HG02678 (cell line): ENCODE data around the gene NFX1.
A peak's percentile ranks its signal among the peaks of the same experiment; 100 is the strongest.
"Not testable (repeated sequence)": the region's sequence is repeated elsewhere in the genome, so short reads cannot be mapped to it uniquely, and the experiment has no call there.

Experiments used
- ATAC-seq: cut with Tn5 transposase; IDR thresholded peaks from one replicate; pipeline ENCODE4 v1.9.1; 2021; ENCODE audit warnings: mild to moderate bottlenecking, moderate library complexity; ENCODE audit not compliant: unreplicated experiment

Gene NFX1

GRCh38 chr9:33351547-33351946 lies 61.2 kb downstream of the NFX1 start:
- ATAC-seq = no peak

DNA sequence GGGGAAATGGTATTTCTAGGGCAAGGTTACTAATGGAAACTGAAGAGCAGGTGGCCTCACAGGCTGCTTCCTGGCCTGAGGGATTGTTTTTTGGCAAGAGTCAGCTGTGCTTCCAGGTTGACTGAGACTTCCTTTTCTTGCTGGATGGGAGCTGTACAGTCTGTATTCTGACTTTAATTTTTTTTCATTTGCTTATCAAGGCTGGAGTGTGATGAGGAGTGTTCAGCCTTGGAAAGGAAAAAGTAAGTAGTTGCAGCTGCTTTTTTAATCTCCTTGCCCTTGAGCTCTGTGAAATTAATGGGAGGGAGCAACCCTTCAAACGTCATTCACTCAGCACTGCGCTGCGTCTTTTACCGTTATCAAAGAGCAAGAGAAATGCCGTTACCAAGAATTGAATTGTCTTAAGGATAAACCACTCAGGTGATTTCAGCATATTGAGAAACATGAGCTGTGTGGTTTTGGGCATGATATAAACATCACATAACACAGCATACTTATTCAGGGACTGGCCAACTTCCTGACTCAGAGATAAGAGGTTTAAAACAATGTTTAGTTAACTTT lies 64.4 kb downstream of the NFX1 start:
- no peak for ATAC-seq

DNA sequence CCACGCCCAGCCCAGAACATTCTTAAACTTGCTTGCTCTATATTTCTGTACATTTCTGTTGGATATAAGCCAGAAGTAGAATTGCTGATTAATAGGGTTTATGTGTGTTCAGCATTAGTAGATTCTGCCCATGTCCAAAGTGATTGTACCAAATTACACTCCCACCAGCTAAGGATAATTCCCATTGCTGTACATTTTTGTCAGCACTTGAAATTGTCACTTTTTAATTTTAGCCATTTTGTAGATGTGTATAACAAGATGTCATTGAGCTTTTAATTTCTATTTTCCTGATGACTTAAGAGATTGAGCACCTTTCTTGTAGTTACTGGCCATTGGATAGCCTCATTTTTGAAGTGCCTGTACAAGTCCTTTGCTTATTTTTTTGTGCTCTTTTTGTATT lies 65.6 kb downstream of the NFX1 start:
- no peak for ATAC-seq

DNA sequence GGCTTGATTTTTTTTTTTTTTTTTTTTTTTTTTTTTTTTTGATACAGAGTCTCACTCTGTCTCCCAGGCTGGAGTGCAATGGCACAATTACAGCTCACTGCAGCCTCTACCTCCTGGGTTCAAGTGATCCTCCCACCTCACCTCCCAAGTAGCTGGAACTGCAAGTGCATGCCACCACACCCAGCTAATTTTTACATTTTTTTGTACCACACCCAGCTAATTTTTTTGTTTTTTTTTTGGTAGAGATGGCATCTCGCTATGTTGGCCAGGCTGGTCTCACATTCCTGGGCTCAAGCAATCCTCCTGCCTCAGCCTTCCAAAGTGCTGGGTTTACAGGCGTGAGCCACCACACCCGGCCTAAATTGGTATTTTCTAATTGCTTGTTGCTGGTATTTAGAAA lies 68.3 kb downstream of the NFX1 start:
- not testable (repeated sequence) for ATAC-seq

GRCh38 chr9:33364127-33364526 lies 73.8 kb downstream of the NFX1 start:
- no peak for ATAC-seq

DNA sequence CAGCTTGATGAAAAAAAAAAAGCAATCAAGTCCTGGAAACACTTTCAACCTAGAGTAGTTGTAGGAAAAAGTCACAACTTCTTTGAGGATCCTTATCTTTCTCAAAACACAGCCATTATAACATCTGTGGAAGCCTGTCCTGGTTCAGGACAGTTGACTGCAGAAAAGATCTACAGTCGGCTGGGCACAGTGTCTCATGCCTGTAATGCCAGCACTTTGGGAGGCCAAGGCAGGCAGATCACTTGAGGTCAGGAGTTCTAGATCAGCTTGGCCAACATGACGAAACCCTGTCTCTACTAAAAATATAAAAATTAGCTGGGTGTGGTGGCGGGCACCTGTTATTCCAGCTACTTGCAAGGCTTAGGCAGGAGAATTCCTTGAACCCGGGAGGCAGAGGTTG lies 74.5 kb downstream of the NFX1 start:
- not testable (repeated sequence) for ATAC-seq

GRCh38 chr9:33366979-33367480 lies 76.7 kb downstream of the NFX1 start:
- no peak for ATAC-seq

DNA sequence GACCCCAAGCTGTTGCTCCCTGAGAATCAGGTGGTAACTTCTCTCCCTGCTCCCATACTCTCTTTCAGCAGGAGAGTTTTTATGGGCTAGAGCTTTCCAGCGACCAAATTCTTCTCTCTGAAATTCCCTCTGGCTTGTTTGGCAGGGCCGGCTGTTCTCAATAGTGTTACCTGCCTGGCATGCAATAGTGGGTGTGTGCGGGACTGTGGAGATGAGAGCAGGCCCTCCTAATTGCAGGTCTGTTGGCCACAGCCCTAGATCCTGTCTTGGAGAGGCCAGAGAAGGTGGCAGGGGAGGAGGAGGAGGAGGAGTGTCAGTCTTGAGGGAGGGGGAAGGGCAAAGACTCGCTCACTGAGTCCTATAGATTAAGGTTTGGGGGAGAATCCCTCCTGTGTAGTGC lies 82.6 kb downstream of the NFX1 start:
- no peak for ATAC-seq

DNA sequence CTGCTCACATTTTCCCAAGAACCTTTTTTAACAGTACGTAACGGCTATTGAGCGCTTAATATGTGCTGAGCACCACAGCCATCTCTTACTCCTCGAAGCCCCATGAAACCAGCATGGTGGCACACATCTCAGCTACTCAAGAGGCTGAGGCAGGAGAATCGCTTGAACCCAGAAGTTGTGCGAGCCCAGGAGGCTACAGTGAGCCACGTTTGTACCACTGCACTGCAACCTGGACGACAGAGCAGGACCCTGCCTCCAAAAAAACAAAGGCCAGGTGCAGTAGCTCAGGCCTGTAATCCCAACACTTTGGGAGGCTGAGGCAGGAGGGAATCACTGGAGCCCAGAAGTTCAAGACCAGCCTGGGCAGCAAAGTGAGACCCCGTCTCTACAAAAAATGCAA lies 83.9 kb downstream of the NFX1 start:
- ATAC-seq = no peak

GRCh38 chr9:33374634-33375237 lies 84.4 kb downstream of the NFX1 start:
- peak; percentile 72 for ATAC-seq

DNA sequence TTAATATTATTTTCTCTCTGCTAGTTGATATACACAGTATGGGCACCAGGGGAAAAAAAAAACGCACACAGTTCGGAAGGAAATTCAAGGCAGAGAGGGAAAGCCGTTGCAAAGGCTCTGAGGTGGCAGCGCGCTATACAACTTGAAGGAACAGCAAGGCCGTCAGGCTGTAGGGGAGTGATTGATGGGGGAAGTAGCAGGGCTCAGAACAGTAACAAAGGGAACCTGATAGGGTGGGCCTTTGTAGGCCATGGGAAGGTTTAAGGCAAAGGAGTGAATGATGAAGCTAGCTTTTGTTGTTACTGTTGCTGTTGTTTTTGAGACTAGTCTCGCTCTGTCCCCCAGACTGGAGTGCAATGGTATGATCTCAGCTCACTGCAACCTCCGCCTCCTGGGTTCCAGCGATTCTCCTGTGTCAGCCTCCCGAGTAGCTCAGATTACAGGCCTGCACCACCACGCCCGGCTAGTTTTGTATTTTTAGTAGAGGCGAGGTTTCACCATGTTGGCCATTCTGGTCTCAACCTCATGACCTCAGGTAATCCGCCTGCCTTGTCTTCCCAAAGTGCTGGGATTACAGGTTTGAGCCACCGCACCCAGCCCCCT lies 85.0 kb downstream of the NFX1 start:
- ATAC-seq = no peak

GRCh38 chr9:33375841-33376321 lies 85.6 kb downstream of the NFX1 start:
- ATAC-seq = no peak

- no peak for ATAC-seq
Observed at GRCh38 chr9:33377089-33377715, 86.9 kb downstream of the NFX1 start.

- ATAC-seq = no peak
Observed at GRCh38 chr9:33378121-33378795, 87.9 kb downstream of the NFX1 start.

DNA sequence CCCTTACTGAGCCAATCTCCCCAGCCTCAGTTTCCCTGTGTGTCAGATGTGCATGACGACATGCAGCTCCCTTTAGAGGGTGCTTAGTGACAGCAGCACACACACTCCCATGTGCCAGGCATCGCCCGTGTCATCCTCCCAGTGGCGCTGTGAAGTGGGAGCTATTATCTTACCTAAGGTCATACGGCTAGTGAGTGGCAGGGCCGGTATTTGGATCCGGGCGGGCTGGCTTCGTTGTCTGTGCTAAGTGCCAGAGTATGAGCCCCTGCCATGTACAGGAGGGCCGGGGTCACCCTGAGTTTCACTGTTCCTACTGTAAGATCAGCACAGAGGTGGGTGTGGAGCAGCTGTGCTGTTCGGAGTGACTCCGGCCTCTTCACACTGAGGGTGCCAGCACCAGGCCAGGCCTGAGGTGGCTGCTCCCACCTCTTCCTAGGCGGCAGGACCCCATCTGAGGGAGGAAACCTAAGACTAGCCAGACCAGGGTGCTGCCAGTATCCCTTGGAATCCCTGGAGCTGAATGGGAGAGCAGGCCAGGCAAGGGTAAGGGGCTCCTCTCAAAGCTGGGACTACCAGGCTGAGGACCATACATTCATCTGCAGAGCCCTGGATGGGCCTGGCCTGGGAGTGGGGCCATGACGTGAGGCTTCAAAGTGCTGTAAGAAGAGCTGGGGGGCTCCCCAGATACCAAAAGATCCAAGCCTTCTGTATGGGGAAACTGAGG lies 89.5 kb downstream of the NFX1 start:
- ATAC-seq = no peak

GRCh38 chr9:33380390-33381094 lies 90.2 kb downstream of the NFX1 start:
- ATAC-seq = no peak

GRCh38 chr9:33381231-33381791 lies 91.0 kb downstream of the NFX1 start:
- no peak for ATAC-seq

GRCh38 chr9:33382397-33382796 lies 92.1 kb downstream of the NFX1 start:
- not testable (repeated sequence) for ATAC-seq

DNA sequence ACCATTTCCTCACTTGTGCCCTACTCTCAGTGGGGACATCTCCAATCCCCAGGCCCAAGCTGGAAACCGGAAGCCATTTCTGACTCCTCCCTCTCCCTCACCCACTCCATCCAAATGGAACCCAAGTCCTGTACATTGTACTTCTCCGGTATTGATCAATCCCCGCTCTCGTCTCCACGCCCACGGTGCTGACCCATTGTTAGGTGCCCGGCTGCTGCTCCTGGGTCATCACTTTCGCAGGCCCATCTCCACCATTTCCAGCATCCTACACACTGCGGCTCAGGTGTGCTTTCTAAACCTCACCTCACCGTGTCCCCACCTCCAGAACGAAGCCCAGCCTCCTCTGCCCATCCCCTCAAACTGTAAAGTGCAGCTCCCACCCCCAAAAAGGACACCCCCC lies 93.1 kb downstream of the NFX1 start:
- ATAC-seq = not testable (repeated sequence)

GRCh38 chr9:33385536-33385935 lies 95.2 kb downstream of the NFX1 start:
- ATAC-seq = not testable (repeated sequence)
